ENCODE results near the gene ZNF48.

ZNF48 gene

GRCh38 chr16:30358990-30359870, 36.0 kb upstream of the ZNF48 start:
- no peak for DNase-seq

DNA sequence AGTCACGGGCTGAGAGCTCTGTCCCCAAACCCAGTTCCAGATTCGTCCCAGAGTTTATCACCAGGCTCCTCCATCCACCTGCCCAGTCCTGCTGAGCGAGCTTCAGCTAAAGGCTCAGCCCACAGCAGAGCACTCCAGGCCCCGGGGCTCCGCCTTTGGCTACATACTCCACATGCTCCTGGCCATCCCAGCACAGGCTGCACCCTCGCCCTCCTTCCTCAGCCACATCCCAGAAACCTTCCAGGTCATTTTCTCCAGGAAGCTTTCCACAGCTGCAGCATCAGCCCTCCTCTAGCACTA, 35.4 kb upstream of the ZNF48 start:
- DNase-seq: no peak

- no peak for DNase-seq
Measured at GRCh38 chr16:30361180-30361579, 34.0 kb upstream of the ZNF48 start.

GRCh38 chr16:30365200-30365599, 30.0 kb upstream of the ZNF48 start:
- DNase-seq: no peak

DNA sequence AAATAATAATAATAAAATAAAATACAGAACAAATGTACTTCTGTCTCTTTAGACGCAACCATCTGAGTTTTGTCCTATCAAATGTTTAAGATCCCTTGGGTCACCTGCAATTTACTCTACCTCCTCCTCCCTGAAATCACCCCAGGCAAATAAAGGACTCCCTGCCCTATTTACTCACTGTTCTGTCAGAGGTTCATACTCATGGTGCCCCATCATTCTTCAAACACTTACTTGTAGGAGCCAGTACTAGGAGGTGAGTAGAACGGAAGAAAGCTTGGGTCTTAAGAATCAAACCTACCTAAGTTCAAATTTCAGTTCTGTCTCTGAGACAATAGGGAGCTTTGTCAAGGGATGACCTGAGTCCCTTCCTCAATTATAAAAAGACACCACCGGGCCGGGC, 28.7 kb upstream of the ZNF48 start:
- no peak for DNase-seq

DNA sequence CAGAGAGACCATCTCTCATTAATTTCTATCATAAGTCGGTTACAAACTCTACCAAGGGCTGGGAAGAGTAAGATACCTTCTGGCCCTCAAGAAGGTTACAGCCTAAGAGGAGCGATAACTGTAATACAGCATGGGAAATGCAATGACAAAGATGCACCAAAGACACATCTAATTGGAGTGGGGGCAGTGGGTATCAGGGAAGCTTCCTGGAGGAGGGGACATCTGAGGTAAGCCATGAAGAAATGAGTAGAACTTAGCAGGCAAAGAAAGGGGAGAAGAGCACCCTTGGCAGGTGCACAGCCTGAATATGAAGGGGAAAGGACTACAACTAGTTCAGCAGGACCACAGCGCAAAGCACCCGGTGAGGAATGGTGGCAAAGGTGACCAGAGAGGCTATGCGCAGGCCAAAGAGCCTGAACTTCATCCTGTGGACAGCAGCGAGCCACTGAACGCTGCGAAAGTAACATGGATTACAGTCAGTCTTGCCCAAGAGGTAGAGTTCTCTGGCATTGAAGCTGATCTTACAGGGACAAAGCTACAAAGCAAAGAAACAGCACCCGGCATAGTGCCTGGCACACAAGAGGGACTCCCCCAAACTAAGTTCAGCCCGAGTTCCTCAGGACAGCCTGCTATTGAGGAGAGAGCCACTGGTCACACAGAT, 27.7 kb upstream of the ZNF48 start:
- no peak for DNase-seq

- no peak for DNase-seq
Measured at GRCh38 chr16:30368122-30368791, 27.0 kb upstream of the ZNF48 start.

GRCh38 chr16:30368792-30369090, 26.5 kb upstream of the ZNF48 start:
- no peak for DNase-seq

DNA sequence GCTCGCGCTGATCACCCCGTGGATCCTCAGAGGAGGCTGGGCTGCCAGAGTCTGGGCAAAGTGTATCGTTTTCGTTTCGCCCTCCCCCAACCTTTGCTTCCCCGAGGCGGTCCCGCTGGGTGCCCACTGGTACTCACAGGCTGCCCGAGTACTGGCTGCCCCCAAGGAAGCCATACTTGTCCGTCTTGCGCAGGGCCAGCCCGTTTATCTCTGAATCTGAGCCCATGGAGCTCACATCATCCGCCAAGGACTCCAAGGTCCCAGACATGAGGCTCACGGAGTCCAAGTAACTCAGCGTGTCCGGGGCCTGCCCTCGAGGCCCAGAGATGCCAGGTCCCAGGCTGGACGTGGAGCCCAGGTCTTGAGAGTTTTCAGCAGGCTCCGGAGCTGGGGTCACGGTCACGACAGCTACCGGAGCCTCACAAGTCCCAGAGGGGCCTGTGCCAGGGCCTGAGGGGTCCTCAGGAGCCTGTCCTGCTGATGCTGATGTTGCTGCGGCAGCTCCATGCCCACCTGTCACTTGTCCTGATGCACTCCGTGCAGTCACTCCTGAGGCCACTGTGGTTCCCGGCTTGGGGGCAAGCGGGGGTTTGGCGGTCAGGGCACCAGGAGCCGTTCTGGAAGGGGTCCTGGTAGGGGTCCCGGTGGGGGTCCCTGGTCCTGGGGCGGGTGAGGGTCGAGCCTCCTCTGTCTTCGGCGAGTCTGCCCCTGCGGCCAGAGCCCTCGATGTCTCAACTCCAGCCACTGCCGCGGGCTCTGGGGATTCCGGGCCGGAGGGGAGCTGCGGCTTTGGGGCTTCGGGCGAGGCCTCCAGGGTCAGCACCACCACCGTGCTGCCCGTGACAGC, 25.9 kb upstream of the ZNF48 start:
- DNase-seq: no peak

DNA sequence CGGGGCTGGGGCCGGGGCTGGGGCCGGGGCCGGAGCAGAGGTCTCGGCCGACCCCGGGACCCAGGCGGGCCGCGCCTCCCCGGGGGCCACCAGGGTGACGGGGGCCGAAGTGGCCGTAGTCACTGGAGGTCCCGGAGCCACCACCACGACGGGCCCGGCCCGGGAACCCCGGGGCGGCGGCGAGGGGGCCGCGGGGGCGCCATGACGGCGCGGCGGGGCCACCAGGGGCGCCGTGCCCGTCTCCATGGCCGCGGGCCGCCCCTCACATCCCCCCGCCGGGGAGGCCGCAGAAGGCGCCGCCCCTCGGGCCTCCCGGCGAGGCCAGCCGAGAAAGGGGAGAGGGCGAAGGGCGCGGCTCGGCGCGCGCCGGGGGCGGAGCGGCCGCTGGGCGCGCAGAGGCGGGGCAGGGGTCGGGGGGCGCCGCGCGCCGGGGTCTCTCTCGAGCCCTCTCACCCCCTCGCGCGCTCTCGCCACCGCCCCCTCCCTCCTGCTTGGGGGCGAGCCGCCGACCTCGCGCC, 25.2 kb upstream of the ZNF48 start:
- DNase-seq: no peak

GRCh38 chr16:30370456-30371247, 24.6 kb upstream of the ZNF48 start, which contains the start of gene TBC1D10B:
Gene TBC1D10B, minus strand, starts transcription at chr16:30370494. Its CDS starts 311 bp downstream, at chr16:30370183.
- DNase-seq: peak; percentile 100

GRCh38 chr16:30371248-30371816, 23.9 kb upstream of the ZNF48 start:
- DNase-seq: no peak

DNA sequence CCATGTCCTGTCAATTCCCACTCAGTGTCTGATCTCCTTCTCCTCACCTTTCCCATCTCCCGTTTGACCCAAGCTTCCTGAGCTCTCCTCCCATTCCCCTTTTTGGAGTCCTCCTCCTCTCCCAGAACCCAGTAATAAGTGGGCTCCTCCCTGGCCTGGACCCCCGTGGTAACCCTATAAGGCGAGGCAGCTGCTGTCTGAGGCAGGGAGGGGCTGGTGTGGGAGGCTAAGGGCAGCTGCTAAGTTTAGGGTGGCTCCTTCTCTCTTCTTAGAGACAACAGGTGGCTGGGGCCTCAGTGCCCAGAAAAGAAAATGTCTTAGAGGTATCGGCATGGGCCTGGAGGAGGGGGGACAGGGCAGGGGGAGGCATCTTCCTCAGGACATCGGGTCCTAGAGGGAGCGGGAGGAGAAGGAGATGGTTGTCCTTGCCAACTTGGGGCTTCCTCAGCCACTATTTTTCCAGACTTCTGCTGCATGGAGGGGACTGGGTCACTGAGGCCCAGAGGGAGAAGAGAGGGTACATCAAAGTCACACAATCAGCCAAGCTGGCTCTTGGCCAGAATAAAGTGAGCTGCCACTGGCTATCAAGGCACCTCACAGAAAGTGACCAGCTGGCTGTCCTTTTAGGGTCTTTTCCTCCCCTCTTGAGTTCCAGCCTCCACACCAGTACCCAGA, 23.0 kb upstream of the ZNF48 start:
- no peak for DNase-seq

- no peak for DNase-seq
Measured at GRCh38 chr16:30372725-30373124, 22.5 kb upstream of the ZNF48 start.

DNA sequence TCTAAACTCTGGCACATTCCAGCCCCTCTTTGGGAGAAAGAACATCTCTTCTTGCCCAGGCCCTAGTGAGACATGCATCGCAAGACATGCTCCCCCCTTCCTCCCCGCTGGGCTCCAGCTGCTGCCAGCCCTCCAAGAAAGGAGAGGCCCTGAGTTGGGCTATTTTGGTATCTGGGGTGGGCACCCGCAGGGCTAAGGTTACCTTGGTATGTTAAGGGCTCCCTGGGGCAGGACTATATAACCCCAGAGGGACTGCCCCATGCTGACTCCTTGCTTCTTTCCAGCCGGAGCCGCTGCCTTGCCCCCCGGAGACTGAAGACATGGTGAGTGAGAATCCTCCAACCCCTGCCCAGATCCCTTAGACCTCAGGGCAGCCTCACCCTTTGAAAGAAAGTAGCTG, 20.7 kb upstream of the ZNF48 start, which contains the start of gene MYL11:
TSS of gene MYL11 (plus strand) at position 265 of the 400 bp plus-strand sequence. CDS start at position 321, 56 bp downstream.
- DNase-seq: no peak

- DNase-seq: no peak
Measured at GRCh38 chr16:30375864-30376263, 19.4 kb upstream of the ZNF48 start.

- no peak for DNase-seq
Measured at GRCh38 chr16:30376461-30376902, 18.7 kb upstream of the ZNF48 start.

- no peak for DNase-seq
Measured at GRCh38 chr16:30377050-30377811, 18.0 kb upstream of the ZNF48 start.

GRCh38 chr16:30377812-30378235, 17.4 kb upstream of the ZNF48 start:
- DNase-seq: peak; percentile 85

All from NCI-H2171 (cell line).